Coronary artery (tissue), 2 donors: ENCODE measurements around the gene ALAD.

Source experiments
- DNase-seq: peaks from one replicate; pipeline ENCODE4 v3.0.0-alpha.2; 2017; ENCODE audit warnings: low spot score
- H3K27ac ChIP-seq, 2 donors: fragments of 200-600 bp; sonication (generic); one replicate each; pipeline ENCODE4 v1.5.1; 2016 to 2019
- H3K4me3 ChIP-seq: fragments of 200-600 bp; sonication (generic); 2 replicates; pipeline ENCODE4 v1.5.1; 2016; ENCODE audit warnings: mild to moderate bottlenecking, moderate library complexity
- TF ChIP-seq, protein P1 (sequence below): fragments of 200-600 bp; sonication (generic); IDR thresholded peaks from one replicate; pipeline ENCODE4 v1.5.1; 2019; ENCODE audit warnings: antibody characterized with exemption

ALAD gene

DNA sequence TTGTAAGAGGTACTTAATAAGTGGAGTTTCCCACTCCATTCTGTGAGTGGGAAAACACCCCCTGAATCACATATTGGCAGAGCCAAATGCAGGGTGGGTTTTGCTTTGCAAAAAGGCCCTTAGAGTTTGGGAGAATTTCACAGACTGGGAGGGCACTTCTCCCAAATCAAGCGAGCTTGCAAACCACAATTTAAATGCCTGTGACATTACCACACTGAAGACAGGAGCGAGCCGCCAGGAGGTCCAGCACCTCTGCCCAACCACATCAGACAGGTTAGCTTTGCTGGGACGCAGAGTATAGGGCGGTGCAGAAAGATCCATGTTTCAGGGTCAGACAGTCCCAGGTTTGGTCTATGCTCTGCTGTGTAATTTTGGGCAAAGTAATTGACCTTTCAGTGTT, 2.3 kb downstream of the ALAD start:
- Histone ChIP-seq H3K27ac (peak overlapping the region in 1 of 2 donors; percentile 60), H3K4me3 (no peak overlapping the region)
- no peak for DNase-seq
- TF ChIP-seq, protein P1, sequence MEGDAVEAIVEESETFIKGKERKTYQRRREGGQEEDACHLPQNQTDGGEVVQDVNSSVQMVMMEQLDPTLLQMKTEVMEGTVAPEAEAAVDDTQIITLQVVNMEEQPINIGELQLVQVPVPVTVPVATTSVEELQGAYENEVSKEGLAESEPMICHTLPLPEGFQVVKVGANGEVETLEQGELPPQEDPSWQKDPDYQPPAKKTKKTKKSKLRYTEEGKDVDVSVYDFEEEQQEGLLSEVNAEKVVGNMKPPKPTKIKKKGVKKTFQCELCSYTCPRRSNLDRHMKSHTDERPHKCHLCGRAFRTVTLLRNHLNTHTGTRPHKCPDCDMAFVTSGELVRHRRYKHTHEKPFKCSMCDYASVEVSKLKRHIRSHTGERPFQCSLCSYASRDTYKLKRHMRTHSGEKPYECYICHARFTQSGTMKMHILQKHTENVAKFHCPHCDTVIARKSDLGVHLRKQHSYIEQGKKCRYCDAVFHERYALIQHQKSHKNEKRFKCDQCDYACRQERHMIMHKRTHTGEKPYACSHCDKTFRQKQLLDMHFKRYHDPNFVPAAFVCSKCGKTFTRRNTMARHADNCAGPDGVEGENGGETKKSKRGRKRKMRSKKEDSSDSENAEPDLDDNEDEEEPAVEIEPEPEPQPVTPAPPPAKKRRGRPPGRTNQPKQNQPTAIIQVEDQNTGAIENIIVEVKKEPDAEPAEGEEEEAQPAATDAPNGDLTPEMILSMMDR = no peak

DNA sequence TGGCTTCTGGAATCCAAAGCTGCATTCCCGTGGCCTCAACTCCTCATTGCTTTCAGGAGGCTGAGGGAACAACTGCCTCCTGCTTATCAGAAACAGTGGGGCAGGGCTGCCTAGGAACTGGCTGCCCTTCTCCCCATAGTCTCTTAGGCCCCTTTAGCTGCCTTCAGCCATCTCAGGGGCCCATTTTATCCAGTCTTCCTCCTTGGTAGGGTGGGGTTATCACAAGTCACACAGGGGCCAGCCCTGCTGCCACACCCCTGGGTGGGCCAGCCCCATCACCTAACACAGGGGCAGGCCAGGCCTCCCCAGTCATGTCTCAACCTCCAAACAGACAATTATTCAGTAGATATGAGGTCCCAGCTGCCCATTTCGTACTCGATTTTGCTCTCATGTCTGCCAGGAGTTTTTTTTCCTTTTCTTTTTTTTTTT, 3.9 kb downstream of the ALAD start:
- Histone ChIP-seq H3K4me3 (no peak overlapping the region), H3K27ac (no peak overlapping the region)
- TF ChIP-seq, protein P1 = no peak
- no peak for DNase-seq

DNA sequence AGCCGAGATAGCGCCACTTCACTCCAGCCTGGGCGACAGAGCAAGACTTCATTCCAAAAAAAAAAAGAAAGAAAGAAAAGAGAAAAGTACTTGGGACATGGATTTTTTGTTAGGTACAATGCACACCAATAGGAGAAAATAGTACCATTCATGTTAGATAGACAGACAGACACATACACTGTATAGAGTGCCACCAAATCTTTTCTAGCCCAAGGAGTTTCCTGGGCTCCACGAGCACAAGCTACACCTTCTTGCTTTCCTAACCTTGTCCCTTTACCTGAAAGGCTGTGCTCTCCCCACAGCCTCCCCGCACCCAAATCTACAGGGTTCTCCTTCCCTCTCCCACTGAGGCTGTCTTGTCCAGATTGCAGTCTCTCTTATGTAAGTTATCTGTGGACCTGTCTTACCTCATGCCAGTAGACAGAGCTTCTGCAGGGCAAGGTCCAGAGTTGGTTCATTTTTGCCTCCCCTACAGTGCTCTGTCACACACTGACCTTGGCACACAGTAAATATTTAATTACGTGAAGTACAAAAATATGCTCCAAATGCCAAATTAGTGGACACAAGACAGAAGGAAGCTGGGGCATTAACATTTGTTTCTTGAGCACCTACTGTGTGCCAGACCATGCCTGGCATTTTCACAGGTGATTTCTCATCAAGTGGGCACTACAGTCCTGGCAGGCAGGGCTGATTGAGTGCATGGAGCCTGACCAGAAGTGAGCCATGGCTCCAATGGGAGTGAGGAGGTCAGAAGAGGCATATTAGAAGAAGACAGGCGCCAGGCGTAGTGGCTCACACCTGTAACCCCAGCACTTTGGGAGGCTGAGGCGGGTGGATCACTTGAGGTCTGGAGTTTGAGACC, 5.9 kb downstream of the ALAD start:
- no peak overlapping the region for H3K27ac ChIP-seq
- no peak for DNase-seq
- no peak overlapping the region for H3K4me3 ChIP-seq
- TF ChIP-seq, protein P1 = no peak

DNA sequence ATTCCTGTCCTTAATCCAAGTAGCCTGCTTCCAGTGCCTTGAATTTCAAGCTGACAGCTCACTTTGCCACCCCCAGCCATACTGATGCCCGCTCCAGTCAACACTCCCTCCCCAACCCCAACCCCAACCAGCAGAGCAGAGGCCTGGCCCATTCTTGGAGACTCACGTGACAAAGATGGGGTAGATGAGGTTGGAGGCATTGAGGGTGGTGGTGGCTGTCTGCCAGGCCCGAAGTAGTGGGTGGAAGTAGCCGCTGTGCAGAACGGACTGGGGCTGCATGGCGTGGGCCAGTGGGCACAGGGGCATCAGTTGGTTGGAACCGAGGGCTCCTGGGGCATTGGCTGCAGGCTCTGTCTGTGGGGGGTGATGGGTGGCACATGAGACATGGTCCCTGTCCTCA, 7.8 kb downstream of the ALAD start:
- no peak for DNase-seq
- no peak overlapping the region for H3K27ac ChIP-seq

DNA sequence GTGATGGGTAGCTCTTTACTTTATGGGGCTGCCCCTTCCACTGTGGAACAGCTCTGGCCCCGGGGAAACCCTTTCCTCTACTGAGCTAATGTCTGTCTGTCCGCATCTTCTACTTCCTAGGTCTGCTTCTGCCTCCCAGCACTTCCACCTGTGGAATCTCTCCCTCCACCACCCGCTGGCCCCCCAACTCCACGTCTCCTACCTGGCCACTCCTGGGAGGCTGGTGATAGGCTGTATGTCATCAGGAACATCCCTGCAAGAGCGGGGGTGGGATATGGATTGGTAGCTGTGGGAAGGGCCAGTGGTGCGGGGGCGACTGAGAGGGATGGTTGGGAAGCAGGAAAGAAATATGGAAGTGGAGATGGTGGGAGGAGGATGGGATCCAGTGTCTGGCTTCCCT, 9.2 kb downstream of the ALAD start:
- DNase-seq = no peak
- no peak overlapping the region for H3K4me3 ChIP-seq
- H3K27ac ChIP-seq = no peak overlapping the region
- TF ChIP-seq, protein P1 = no peak

More for the DNA sequence above, 7.8 kb downstream of the ALAD start:
- no peak overlapping the region for H3K4me3 ChIP-seq
- TF ChIP-seq, protein P1 = no peak

DNA sequence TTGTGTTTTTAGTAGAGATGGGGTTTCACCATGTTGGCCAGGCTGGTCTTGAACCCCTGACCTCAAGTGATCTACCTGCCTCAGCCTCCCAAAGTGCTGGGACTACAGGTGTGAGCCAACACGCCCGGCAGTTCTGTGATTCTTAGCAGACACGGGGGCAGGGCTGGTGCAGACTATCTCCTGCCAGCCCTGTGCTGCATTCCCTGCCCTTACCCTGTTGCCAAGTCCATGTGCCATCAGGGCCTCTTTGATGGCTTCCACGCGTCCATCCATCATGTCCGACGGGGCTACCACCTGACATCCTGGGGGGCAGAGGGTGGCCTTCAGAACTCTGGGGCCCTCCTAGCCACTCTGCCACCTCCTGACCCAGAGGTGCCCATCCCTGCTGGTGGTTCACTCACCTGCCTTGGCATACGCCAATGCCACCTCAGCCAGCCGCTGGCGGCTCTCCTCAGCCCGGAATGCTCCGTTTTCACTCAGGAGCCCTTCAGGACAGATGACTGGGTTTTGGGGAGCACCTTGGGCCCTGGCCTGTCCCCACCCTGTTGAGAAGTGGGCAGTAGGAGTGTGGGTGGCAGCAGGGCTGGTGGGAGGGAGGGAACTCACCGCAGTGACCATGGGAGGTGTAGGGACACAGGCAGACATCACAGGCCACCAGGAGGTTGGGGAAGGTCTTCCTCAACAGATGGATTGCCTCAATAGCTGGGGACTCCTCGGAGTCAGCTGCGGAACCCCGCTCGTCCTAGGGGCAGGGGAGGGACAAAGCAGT, 10.7 kb downstream of the ALAD start:
- no peak for DNase-seq
- TF ChIP-seq, protein P1 = no peak
- Histone ChIP-seq H3K4me3 (no peak overlapping the region), H3K27ac (no peak overlapping the region)
